ENCODE measurements around the gene ETFB. TPM values are rescaled to one million over a fixed set of nuclear protein-coding genes. Genes with fewer than 3 reads are reported as not detected.

The ETFB gene
- total RNA-seq, 1 experiment from 2014 or later = 114 TPM

DNA sequence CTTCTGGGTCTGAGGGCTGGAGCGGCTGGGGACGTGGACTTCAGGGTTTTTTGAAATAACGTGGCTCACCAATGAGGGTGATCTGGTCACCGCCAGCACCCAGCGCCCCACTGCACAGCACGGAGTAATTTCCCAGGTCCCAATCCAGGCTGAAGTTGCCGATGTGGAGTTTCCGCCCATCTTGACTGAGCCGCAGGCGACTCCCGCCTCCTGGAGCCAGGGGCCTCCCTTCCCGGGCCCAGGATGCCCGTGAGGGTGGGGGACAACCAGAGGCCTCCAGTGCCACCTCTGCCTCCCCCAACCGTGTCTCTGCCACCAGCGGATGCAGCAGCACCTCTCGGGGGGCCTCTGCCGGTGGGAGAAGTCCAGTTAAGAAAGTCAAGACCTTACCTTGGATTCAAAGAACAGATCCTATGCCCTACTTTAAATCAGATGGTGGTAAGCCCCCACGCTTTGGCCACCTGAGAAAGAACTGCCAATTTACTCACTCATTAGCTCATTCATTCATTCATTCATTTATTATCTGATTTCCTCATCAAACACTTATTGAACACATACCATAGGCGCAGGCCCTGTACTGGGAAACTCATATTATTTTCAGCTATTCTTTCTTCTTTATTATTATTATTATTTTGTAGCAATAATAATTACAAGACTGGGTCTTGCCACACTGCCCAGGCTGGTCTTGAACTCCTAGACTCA lies 28.2 kb downstream of the ETFB start:
- BruUV-seq (replicated peaks) = no TSS peak
- ChIA-PET CTCF (interaction anchor here (0.5 to 2.2 kb wide), 23 partner anchors 10 to 447 kb away, joined by 3 to 15 read pairs (median 4); no protein-coding TSS in a partner anchor), POLR2A (interaction anchor here (0.6 to 2.5 kb wide), 3 partner anchors 28 to 439 kb away, joined by 3 to 11 read pairs (median 3); partner anchors contain the start of gene ETFB)
- DNase-seq (ENCODE audit: unreplicated experiment) = no peak
- Mint-ChIP-seq H3K36me3 (ENCODE audit: insufficient read depth, unreplicated experiment) (no peaks in the 10 kb centered on the region), H3K4me3 (ENCODE audit: unreplicated experiment) (peak overlapping the region; percentile 76), H3K4me1 (ENCODE audit: insufficient read depth, unreplicated experiment) (peaks cover 11% of the 10 kb centered on the region), H3K9me3 (ENCODE audit: unreplicated experiment) (peaks cover 15% of the 10 kb centered on the region), H3K27ac (ENCODE audit: low read depth, unreplicated experiment) (no peak overlapping the region), H3K27me3 (ENCODE audit: insufficient read depth, unreplicated experiment) (no peaks in the 10 kb centered on the region)
- intact Hi-C loops (cut with micrococcal nuclease) = loop anchor here (1.0 to 2.0 kb wide), 2 partner anchors 61 to 135 kb away; no protein-coding TSS in a partner anchor
- TF ChIP-seq, protein P1, sequence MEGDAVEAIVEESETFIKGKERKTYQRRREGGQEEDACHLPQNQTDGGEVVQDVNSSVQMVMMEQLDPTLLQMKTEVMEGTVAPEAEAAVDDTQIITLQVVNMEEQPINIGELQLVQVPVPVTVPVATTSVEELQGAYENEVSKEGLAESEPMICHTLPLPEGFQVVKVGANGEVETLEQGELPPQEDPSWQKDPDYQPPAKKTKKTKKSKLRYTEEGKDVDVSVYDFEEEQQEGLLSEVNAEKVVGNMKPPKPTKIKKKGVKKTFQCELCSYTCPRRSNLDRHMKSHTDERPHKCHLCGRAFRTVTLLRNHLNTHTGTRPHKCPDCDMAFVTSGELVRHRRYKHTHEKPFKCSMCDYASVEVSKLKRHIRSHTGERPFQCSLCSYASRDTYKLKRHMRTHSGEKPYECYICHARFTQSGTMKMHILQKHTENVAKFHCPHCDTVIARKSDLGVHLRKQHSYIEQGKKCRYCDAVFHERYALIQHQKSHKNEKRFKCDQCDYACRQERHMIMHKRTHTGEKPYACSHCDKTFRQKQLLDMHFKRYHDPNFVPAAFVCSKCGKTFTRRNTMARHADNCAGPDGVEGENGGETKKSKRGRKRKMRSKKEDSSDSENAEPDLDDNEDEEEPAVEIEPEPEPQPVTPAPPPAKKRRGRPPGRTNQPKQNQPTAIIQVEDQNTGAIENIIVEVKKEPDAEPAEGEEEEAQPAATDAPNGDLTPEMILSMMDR (IDR thresholded peaks at IDR 0.05; ENCODE audit: unreplicated experiment) = no peak

DNA sequence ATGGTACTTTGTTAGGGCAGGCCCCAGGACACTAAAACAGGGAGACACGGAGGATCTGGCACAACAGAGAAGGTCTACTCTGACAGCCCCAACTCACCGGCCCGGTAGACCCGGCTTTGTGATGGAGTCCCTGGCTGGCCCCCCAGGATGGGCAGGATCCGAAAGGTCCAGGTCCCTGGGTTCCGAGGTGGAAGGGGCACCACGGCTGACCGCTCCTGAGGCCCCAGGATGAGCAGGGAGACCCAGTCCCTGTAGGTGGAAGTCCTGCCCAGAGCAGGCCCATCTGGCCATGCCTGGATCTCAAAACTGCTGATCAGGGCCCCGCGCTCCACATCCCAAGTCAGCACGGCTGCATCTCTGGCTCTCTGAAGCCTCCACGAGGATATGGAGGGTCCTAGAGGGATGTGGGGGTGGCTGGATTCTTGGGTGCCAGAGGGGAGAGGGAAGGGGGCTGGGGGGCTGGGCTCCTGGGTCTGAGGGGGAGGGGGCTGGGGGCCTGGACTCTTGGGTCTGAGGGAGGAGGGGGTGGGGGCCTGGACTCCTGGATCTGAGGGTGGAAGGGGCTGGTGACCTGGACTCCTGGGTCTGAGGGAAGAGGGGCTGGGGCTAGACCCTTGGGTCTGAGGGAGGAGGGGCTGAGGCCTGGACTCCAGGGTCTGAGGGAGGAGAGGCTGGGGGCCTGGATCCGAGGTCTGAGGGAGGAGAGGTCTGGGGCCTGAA lies 28.9 kb downstream of the ETFB start:
- ChIA-PET POLR2A (interaction anchor here (2.5 kb wide), 1 partner anchor 28 kb away, joined by 11 read pairs; the partner anchor contains the start of gene ETFB), CTCF (interaction anchor here (0.6 to 2.2 kb wide), 14 partner anchors 9 to 447 kb away, joined by 3 to 15 read pairs (median 4); no protein-coding TSS in a partner anchor)
- peaks cover 11% of the 10 kb centered on the region for H3K4me1 Mint-ChIP-seq (ENCODE audit: insufficient read depth, unreplicated experiment)
- intact Hi-C loops (cut with micrococcal nuclease) = no loop called here
- H3K27me3 Mint-ChIP-seq (ENCODE audit: insufficient read depth, unreplicated experiment) = no peaks in the 10 kb centered on the region
- H3K9me3 Mint-ChIP-seq (ENCODE audit: unreplicated experiment) = peaks cover 15% of the 10 kb centered on the region
- H3K36me3 Mint-ChIP-seq (ENCODE audit: insufficient read depth, unreplicated experiment) = no peaks in the 10 kb centered on the region
- no TSS peak for BruUV-seq (replicated peaks)
- DNase-seq (ENCODE audit: unreplicated experiment) = no peak
- TF ChIP-seq, protein P1 (IDR thresholded peaks at IDR 0.05; ENCODE audit: unreplicated experiment) = no peak
- H3K4me3 Mint-ChIP-seq (ENCODE audit: unreplicated experiment) = no peak overlapping the region
- no peak overlapping the region for H3K27ac Mint-ChIP-seq (ENCODE audit: low read depth, unreplicated experiment)

DNA sequence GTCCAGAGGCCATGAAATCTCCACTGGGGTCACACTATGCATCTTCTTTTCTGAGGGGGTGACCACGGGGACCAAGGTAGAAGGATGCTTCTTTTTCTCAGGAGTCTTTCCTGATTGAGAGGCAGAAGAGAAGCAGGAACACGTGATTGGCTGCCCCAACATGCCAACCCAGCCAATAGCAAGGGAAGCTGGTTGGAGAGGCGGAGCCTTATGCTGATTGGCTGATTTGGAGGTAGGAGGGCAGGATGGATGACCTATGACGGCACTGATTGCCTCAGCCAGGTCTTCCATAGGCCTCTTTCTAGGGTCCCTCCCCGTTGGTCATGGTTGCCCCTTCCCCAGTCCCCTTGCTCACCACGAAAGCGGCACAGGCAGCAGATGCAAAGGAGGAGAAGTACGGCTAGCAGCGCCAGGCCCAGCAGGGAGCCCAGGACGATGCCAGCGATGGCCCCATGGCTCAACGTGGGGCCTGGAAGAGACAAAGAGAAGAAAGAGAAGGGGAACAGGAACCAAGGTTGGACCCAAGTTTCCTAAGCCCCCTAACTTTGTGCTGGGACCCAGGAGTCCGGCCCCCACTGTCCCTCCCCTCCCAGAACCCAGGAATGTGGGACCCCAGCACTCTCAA lies 32.2 kb downstream of the ETFB start:
- no TSS peak for BruUV-seq (replicated peaks)
- CTCF ChIA-PET = interaction anchor here (0.5 to 0.7 kb wide), 2 partner anchors 59 to 99 kb away, joined by 4 to 9 read pairs; no protein-coding TSS in a partner anchor
- Mint-ChIP-seq H3K36me3 (ENCODE audit: insufficient read depth, unreplicated experiment) (peaks cover 7% of the 10 kb centered on the region), H3K4me3 (ENCODE audit: unreplicated experiment) (no peak overlapping the region), H3K9me3 (ENCODE audit: unreplicated experiment) (peaks cover 37% of the 10 kb centered on the region), H3K27ac (ENCODE audit: low read depth, unreplicated experiment) (no peak overlapping the region), H3K27me3 (ENCODE audit: insufficient read depth, unreplicated experiment) (no peaks in the 10 kb centered on the region), H3K4me1 (ENCODE audit: insufficient read depth, unreplicated experiment) (no peaks in the 10 kb centered on the region)
- intact Hi-C loops (cut with micrococcal nuclease) = no loop called here
- POLR2A ChIA-PET = no interaction called here
- TF ChIP-seq, protein P1 (IDR thresholded peaks at IDR 0.05; ENCODE audit: unreplicated experiment) = no peak
- no peak for DNase-seq (ENCODE audit: unreplicated experiment)

DNA sequence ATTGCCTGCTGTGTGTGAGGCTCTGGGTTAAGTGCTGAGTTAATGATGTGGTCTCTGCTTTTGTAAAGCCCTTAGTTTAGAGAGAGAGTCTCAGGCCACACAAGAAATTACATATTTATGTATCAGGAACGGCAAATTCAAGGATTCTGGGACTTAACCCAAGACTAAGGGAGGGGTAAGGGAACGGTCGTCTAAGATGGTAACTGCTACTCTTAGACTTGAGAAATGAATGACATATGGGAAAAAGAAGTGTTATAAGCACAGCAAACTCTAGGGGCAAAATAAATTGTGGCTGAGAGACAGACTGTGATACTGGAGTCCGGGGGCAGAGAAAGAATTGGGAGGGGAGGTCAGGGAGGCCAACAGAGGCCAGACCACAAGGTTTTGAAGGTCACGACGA lies 34.5 kb downstream of the ETFB start:
- Mint-ChIP-seq H3K4me3 (ENCODE audit: unreplicated experiment) (no peak overlapping the region), H3K36me3 (ENCODE audit: insufficient read depth, unreplicated experiment) (peaks cover 7% of the 10 kb centered on the region), H3K27me3 (ENCODE audit: insufficient read depth, unreplicated experiment) (no peaks in the 10 kb centered on the region), H3K4me1 (ENCODE audit: insufficient read depth, unreplicated experiment) (no peaks in the 10 kb centered on the region), H3K27ac (ENCODE audit: low read depth, unreplicated experiment) (no peak overlapping the region), H3K9me3 (ENCODE audit: unreplicated experiment) (peaks cover 37% of the 10 kb centered on the region)
- ChIA-PET POLR2A (no interaction called here), CTCF (no interaction called here)
- intact Hi-C loops (cut with micrococcal nuclease) = no loop called here
- DNase-seq (ENCODE audit: unreplicated experiment) = no peak
- no TSS peak for BruUV-seq (replicated peaks)
- TF ChIP-seq, protein P1 (IDR thresholded peaks at IDR 0.05; ENCODE audit: unreplicated experiment) = no peak
